HepG2 (cell line): Measurements from ENCODE around the gene GUCY1A2.

ENCODE experiments used
- CREM ChIP-seq, 2 experiments: sonication (generic) in 1 of 2; formaldehyde crosslinking in 1 of 2; IDR thresholded peaks; 2 replicates each; pipeline versions ENCODE4 v1.4.0 to v1.6.1; 2016 to 2020; ENCODE audit warnings: antibody characterized with exemption in 1 of 2, mild to moderate bottlenecking in 1 of 2, missing genetic modification reagents in 1 of 2
- CTCF ChIP-seq: sonication (generic); formaldehyde crosslinking; IDR thresholded peaks from 2 replicates; pipeline ENCODE4 v1.5.0; 2020; ENCODE audit warnings: mild to moderate bottlenecking, missing genetic modification reagents, moderate library complexity
- FIP1L1 ChIP-seq: fragments of 200-400 bp; formaldehyde crosslinking; IDR thresholded peaks from 2 replicates; pipeline ENCODE4 v1.6.1; 2018; ENCODE audit warnings: low read depth, mild to moderate bottlenecking, low read length, moderate library complexity, borderline replicate concordance; ENCODE audit not compliant: insufficient read depth
- GMEB1 ChIP-seq: sonication (generic); formaldehyde crosslinking; IDR thresholded peaks from 2 replicates; pipeline ENCODE4 v1.5.1; 2020; ENCODE audit warnings: missing genetic modification reagents, mild to moderate bottlenecking, borderline replicate concordance
- HMG20B ChIP-seq: conservative IDR thresholded peaks from 2 replicates; pipeline ENCODE4 v1.6.1; 2016; ENCODE audit warnings: missing genetic modification reagents, missing compliant biosample characterization
- KDM4B ChIP-seq: sonication (generic); formaldehyde crosslinking; IDR thresholded peaks from 2 replicates; pipeline ENCODE4 v1.4.0; 2020; ENCODE audit warnings: missing genetic modification reagents
- NR2C2 ChIP-seq: sonication (generic); formaldehyde crosslinking; IDR thresholded peaks from 2 replicates; pipeline ENCODE4 v1.4.0; 2020; ENCODE audit warnings: missing genetic modification reagents, mild to moderate bottlenecking, moderate library complexity, borderline replicate concordance
- SIN3A ChIP-seq: IDR thresholded peaks from 2 replicates; pipeline ENCODE4 v1.6.1; 2011; ENCODE audit warnings: low read depth, mild to moderate bottlenecking, control low read depth, low read length, borderline replicate concordance
- SP2 ChIP-seq: sonication (generic); formaldehyde crosslinking; IDR thresholded peaks from 2 replicates; pipeline ENCODE4 v1.5.1; 2020; ENCODE audit warnings: mild to moderate bottlenecking, missing genetic modification reagents
- SRSF4 ChIP-seq: fragments of 200-400 bp; formaldehyde crosslinking; IDR thresholded peaks from one replicate; pipeline ENCODE4 v1.6.1; 2018; ENCODE audit warnings: mild to moderate bottlenecking, low read depth, low read length, moderate library complexity; ENCODE audit not compliant: poor library complexity, severe bottlenecking
- TCF7 ChIP-seq: sonication (generic); IDR thresholded peaks from 2 replicates; pipeline ENCODE4 v1.6.1; 2016; ENCODE audit warnings: antibody characterized with exemption, low read depth
- ZMYM4 ChIP-seq: sonication (generic); formaldehyde crosslinking; IDR thresholded peaks from 2 replicates; pipeline ENCODE4 v1.8.1; 2023; ENCODE audit warnings: mild to moderate bottlenecking, missing genetic modification reagents
- TF ChIP-seq, protein P1 (sequence below): IDR thresholded peaks from 2 replicates; pipeline ENCODE4 v1.6.1; 2016; ENCODE audit warnings: missing compliant biosample characterization, missing genetic modification reagents, borderline replicate concordance

DNA sequence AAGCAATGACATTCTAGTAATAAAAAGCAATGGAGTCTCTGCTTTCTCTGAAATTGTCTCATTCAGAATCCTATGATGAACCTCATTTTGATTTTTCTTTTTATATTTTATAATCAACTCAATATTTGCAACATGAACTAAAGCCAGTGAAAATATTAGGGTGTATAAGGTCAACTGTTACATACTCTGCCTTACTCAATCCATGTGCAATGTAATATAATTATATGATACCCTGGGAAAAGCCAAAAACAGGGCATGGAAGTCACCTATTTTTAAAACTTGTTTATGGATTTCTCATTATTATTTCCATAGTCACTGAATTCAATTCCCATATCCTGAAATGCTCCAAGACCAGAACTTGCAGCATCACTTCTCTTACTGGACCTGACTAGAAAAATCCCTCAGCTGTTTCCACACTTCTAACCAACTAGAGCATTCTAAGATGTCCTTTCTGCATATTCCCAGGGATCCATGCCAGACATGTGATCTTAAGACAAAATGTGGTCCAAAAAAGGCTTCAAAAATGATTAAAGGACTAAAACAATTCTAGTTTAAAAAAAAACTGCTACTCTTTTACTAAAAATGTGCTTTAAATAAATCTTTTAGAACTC is 97.3 kb downstream of the GUCY1A2 start:
- TF ChIP-seq ZMYM4 (CRISPR knock-in tag) (no peak), KDM4B (CRISPR knock-in tag) (no peak), SRSF4 (no peak), TCF7 (no peak), SIN3A (no peak), FIP1L1 (no peak), CREM (IDR thresholded peaks at IDR 0.05) (no peak), CREM (CRISPR knock-in tag; IDR thresholded peaks at IDR 0.05) (no peak), HMG20B (no peak), GMEB1 (CRISPR knock-in tag) (no peak), CTCF (CRISPR knock-in tag) (no peak), NR2C2 (CRISPR knock-in tag) (no peak), SP2 (no peak)
- TF ChIP-seq, protein P1, sequence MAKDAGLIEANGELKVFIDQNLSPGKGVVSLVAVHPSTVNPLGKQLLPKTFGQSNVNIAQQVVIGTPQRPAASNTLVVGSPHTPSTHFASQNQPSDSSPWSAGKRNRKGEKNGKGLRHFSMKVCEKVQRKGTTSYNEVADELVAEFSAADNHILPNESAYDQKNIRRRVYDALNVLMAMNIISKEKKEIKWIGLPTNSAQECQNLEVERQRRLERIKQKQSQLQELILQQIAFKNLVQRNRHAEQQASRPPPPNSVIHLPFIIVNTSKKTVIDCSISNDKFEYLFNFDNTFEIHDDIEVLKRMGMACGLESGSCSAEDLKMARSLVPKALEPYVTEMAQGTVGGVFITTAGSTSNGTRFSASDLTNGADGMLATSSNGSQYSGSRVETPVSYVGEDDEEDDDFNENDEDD (CRISPR knock-in tag), result no peak
